Measurements from ENCODE around the gene ENTHD1.

DNA sequence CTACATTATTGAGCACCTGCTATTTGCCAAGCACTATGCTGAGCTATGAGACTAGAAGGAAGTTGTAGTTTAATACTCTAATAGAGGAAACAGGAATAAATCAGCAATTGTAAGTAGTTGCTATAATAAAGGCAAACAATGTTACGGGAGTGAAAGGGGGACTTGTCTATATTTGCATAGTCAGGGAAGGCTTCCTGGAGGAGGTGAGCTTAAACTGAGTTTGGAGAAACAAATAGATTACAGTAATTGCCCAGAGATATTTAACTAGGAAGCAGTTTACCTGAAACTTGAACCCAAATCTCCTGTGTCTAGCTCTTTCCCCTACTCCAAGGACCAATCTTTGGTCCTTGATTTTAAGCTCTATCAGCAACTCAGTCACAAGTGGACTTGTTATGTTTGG lies 2.1 kb upstream of the ENTHD1 start:
- TF ChIP-seq EZH2 (IDR thresholded peaks at IDR 0.05) (no peak), POLR2AphosphoS5 (IDR thresholded peaks at IDR 0.05; ENCODE audit: borderline replicate concordance, low read depth, low read length) (no peak), FOXP2 (optimal IDR thresholded peaks at IDR 0.05; ENCODE audit: control extremely low read depth, extremely low read length, insufficient read depth) (no peak)
